AG04449 (cell line): ENCODE measurements around the gene LMO2.
"Not testable (repeated sequence)": the region's sequence is repeated elsewhere in the genome, so short reads cannot be mapped to it uniquely, and the experiment has no call there.

Experiments used
- CTCF ChIA-PET: fragments of 350-600 bp; formaldehyde crosslinking; extraction: SDS; loops from one replicate; lab custom pipeline; 2021; ENCODE audit warnings: antibody characterized with exemption; lab: Yijun Ruan, JAX
- POLR2A ChIA-PET: fragments of 400-600, 350-600 bp; formaldehyde crosslinking; extraction: SDS; loops from one replicate; lab custom pipeline; 2020; ENCODE audit warnings: antibody characterized with exemption, inconsistent platforms; lab: Yijun Ruan, JAX
- DNase-seq: peaks from one replicate; pipeline ENCODE4 v3.0.0-alpha.2; 2010; ENCODE audit warnings: low read depth, low spot score
- H3K4me3 ChIP-seq: 2 replicates; pipeline ENCODE4 v1.5.1; 2011; ENCODE audit warnings: low read depth, mild to moderate bottlenecking, control low read depth, low read length
- CTCF ChIP-seq: IDR thresholded peaks from one replicate; pipeline ENCODE4 v1.5.1; 2011; ENCODE audit warnings: mild to moderate bottlenecking, moderate library complexity, low read length, control low read depth, inconsistent platforms; ENCODE audit not compliant: insufficient read depth; ENCODE audit errors: missing control alignments

The LMO2 gene

GRCh38 chr11:33842236-33842915 lies 49.5 kb downstream of the LMO2 start:
- ChIA-PET CTCF (interaction anchor here (0.6 to 2.7 kb wide), 6 partner anchors 9 to 155 kb away, joined by 3 to 14 read pairs (median 6); no protein-coding TSS in a partner anchor), POLR2A (no interaction called here)
- DNase-seq = no peak
- no peak overlapping the region for H3K4me3 ChIP-seq
- TF ChIP-seq CTCF = no peak

GRCh38 chr11:33838234-33838633 lies 53.6 kb downstream of the LMO2 start:
- POLR2A ChIA-PET, H3K4me3 ChIP-seq, DNase-seq: not testable (repeated sequence)
- CTCF ChIA-PET = interaction anchor here (1.5 kb wide), 1 partner anchor 9 kb away, joined by 4 read pairs; no protein-coding TSS in a partner anchor

- CTCF ChIA-PET, POLR2A ChIA-PET, DNase-seq, H3K4me3 ChIP-seq: not testable (repeated sequence)
Observed at GRCh38 chr11:33837334-33837733, 54.5 kb downstream of the LMO2 start.

GRCh38 chr11:33835143-33835878 lies 56.6 kb downstream of the LMO2 start:
- POLR2A ChIA-PET = no interaction called here
- H3K4me3 ChIP-seq = no peak overlapping the region
- DNase-seq = peak; percentile 53
- CTCF ChIA-PET = interaction anchor here (1.0 to 21.9 kb wide), 13 partner anchors 8 to 153 kb away, joined by 3 to 408 read pairs (median 3); no protein-coding TSS in a partner anchor
- TF ChIP-seq CTCF = no peak

- H3K4me3 ChIP-seq = no peak overlapping the region
- ChIA-PET POLR2A (no interaction called here), CTCF (interaction anchor here (1.6 to 21.9 kb wide), 2 partner anchors 10 to 25 kb away, joined by 7 to 408 read pairs; no protein-coding TSS in a partner anchor)
- DNase-seq = no peak
- TF ChIP-seq CTCF = no peak
Observed at GRCh38 chr11:33832676-33833075, 59.2 kb downstream of the LMO2 start.

GRCh38 chr11:33830903-33831648 lies 60.8 kb downstream of the LMO2 start:
- ChIA-PET CTCF (interaction anchor here (1.0 to 21.9 kb wide), 13 partner anchors 10 to 666 kb away, joined by 3 to 408 read pairs (median 5); no protein-coding TSS in a partner anchor), POLR2A (no interaction called here)
- no peak overlapping the region for H3K4me3 ChIP-seq
- no peak for DNase-seq
- no peak for TF ChIP-seq CTCF
